NCI-H2227 (cell line): Measurements from ENCODE around the gene PLCH1.
A peak's percentile ranks its signal among the peaks of the same experiment; 100 is the strongest.
"Not testable (repeated sequence)": the region's sequence is repeated elsewhere in the genome, so short reads cannot be mapped to it uniquely, and the experiment has no call there.

ENCODE experiments used
- DNase-seq: peaks from one replicate; lab custom pipeline; 2025; ENCODE audit not compliant: unreplicated experiment; lab: John Stamatoyannopoulos, UW

Gene PLCH1

DNA sequence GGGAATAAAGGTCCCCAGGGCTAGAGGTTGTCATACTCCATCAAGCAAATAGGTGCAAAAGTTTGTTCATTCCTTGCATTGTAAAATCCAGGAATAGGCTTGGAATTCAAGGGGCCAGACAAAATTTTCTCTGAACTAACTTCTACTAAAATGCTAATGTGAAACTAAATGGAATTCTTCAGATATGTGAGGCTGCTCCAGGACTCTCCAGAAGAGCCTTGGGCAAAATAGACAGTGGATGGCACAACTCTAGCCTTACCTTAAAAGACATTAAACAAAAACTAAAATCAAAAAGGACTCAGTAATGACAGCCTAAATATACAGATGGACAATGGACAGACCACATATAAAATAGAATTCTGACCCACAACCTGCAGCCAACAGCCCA lies 320.6 kb downstream of the PLCH1 start:
- no peak for DNase-seq

DNA sequence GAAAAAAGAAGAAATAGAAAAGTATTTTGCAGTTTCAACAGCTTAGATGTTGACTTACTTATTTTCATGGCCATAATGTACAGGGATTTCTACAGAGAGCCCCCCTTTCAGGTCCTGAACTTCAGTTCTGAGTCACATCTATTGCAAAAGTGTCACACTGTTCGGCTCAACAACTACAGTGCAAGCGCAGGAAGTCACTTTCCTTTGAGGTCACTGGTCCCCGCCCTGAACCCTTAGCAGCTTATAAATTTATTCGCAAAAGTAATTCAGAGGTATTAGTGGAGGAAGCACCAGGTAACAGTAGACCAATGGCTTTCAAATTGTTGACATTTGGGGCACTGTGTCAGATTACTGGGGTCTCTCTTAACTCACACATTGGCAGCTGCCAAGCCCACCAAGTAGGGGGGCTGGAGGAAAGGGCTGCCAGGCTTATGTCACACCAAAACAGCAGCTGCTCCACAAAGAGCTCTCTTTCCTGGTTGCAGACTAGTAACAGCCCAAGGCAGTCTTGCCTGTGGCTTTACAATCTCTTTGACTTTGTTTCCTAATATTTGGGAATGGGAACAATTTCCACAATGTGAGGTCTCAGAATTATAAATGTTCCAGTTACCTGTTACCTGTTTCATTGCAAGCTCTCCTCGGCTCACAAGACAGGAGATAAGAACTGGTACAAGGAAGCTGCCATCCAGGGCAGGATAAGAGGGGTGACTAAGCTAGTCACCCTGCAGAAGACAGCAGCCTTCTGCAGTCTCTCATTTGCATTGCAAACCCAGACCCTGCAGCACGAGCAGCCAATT lies 321.1 kb downstream of the PLCH1 start:
- no peak for DNase-seq

DNA sequence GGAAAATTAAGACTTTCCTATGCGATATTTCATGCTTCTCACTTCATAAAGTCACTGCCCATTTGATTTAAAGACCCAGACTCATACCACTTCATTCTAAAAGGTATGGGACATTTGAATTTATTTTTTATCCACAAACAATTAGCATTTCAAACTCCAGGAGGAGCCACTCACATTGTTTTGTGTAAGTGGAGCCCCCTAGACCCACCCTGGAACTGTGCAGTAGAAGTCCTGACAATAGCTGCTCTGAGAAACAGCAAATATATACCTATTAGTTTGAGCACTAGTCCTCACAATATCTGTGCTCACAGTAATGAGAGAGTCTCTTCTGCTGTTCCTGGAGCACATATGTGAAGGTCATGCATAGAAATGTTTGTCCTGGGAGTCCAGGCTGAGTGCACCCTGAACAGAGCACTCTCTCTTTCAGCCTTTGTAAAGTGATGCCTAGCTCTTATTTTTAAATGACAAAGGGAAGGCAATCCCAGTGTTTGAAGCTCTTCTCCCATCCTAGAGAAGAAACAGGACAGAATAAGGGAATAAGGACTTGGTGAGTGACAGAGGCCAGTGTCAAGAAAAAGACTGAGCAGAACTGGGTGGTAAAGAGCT lies 323.9 kb downstream of the PLCH1 start:
- no peak for DNase-seq

DNA sequence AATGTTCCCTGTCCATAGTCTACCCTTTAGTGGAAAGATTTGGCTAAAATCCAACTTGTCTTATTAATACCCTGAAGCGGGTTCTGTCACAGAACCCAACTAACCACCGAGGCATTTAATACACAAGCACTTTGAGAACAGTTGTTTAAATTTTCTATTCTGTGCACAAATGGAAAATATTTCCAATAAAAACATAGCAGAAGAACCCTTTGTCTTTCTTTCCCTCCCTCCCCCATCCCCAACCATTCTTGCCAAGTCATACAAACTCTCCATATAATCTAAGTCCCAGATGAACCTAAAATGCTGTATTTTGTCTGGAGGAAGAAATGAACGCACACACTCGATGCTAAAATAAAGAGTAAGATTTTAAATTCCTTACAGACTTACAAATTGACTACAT lies 324.5 kb downstream of the PLCH1 start:
- DNase-seq, result no peak

DNA sequence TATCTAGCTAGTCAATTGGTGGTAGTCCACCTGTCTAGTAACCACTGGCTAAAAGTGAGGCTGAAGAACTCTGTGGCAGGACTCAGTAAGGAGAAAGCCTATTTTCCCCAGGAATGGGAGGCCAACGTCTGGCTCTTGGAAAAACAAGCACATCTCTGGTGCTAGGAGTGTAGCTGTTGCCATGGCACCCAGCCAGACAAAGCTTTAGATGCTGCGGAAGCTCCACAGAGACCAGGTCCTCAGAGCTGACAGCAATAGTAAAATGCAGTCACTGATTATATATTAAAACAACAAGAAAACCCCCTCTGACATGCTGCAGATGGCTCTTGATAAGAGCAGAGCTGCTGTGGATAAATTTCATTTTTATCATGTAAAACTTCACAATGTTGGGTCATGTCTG lies 326.5 kb downstream of the PLCH1 start:
- DNase-seq, result peak; percentile 81

DNA sequence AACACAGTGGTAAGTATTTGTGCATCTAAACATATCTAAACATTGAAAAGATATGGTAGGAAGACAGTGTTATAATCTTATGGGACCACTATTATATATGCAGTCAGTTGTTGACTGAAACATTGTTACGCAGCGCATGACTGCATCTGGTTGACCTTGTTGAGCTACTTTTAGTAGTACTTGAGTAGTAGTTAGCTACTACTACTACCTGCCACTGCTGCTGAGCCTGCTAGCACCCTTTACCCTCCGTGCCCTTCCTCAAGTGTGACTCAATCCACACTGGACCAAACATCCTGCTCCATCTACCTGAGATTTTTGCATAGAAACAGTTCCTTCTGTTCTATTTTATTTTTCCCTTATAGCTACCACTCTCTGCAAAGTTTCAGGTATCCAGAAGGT lies 327.8 kb downstream of the PLCH1 start:
- DNase-seq, result no peak

DNA sequence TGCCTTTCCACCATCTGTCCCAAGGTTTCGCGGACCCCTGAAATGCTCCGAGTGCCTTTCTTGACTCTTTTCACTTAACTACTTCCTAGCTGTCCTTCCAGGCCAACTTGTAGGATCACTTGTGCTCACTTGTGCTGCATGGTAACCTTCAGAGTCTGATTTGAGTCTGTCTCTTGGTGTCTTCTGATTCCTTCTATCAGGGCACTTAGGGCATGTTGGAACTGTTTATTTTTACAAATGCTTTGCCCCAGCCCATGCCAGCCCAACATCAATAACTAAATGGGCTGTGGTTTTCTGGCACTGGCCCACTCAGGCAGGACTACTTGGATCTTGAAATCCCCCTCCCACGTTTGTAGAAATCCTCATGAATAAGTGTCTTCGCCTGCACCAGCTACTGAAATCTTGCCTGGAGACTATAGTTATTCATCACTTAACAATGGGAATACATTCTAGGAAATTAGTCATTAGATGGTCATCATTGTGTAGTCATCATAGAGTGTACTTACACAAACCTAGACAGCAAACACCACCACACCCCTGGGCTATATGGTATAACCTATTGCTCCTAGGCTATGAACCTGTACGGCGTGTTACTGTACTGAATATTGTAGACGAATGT lies 328.3 kb downstream of the PLCH1 start:
- DNase-seq, result no peak

DNA sequence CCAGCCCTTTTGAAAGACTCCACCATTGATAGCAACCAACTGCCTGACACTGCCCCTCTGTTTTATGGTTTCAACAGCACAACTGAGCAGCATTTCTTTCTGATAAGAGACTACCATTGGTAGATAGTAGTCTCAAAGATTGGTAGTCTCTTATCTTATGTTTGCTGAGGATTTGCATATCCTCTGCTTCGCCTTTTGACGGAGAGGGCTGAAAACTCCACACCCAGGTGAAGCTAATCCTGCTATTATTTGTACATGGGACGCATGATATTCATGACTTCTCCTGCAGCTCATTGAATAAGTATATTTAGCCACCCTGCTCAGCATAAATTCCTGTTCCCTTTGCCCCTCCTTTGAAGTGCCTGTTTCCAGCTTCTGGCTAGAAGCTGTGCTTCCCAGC lies 332.0 kb downstream of the PLCH1 start:
- no peak for DNase-seq

DNA sequence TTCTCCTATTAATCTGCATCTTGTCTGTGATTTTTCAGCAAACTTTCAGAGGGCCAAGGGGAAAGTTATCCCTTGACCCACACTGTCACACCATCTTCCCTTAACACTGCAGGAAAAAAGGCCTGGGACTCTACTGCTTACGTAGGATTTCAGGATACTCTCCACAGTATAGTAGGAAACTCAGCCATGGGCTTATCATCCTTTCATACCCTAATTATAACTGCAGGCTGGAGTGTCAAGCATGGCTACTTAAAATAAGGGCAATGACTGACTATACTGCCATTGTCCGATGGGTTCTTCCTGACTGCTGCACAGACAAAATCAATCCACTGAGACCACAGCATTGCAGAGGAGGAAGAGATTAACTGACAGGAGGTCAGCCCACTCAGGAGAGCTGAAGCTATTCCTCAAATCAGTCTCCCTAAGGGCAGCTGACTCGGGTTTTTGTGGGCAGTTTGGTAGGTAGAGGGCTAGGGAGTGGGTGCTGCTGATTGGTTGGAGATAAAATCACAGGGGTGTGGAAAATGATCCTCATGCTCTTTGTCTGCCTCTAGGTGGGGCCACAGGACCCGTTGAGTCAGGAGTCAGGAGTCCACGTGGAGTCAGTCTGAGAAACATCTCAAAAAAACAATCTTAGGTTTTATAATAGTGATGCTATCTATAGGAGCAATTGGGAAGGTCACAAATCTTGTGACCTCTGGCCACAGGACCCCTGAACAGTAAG lies 333.2 kb downstream of the PLCH1 start:
- no peak for DNase-seq

DNA sequence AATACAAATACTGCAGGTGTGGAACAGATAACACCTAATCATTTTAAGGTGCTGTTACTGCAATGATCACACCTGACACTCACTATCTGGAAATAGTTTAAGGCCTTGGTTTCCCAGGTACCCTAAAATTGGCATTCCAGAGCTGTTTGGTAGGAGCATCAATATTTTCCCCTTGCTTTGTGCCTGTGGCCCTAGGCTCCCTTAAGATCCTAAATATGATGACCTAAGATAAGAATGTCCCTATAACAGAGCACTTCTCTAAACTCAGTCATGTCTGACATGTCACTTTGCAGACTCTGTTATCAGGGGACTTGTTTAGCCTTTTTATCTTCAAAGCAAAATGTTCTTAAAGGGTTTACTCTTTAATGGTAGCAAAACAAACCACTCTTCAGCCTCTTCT lies 335.5 kb downstream of the PLCH1 start:
- DNase-seq, result no peak

DNA sequence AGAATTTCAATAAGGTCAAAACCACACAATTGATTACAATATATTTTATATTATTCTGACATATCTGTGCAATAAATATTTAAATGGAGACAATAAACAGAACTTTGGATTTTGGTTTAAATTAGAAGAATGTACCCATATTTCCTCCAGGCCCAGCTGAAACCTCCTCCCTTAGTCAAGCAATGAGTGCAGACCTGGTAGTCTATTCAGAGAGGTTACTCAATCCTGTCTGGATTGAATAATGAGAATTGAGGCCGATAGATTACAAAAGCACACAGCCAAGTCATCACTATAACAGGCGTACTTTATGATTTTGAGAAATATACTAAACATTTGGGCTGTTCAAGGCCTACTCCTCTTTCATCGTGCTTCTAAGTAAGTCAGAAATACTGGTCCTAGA lies 336.9 kb downstream of the PLCH1 start:
- no peak for DNase-seq

DNA sequence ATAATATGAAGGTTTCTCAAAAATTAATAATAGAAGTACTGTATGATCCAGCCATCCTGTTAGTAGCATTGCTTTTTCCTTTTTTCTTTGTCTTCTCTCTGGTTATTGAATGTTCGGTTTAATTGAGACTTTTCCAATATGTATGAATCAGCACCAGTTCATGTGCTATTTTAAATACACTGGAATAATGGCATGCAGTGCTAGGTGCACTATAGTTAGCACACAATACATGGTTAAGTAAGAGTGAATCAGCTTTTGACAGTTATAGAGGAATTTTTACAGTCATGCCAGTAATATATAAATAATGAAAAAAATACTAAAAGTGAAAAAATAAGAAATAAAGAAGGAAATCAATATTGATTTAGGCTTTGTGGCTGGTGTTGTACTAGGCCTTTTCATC lies 337.5 kb downstream of the PLCH1 start:
- DNase-seq, result no peak

DNA sequence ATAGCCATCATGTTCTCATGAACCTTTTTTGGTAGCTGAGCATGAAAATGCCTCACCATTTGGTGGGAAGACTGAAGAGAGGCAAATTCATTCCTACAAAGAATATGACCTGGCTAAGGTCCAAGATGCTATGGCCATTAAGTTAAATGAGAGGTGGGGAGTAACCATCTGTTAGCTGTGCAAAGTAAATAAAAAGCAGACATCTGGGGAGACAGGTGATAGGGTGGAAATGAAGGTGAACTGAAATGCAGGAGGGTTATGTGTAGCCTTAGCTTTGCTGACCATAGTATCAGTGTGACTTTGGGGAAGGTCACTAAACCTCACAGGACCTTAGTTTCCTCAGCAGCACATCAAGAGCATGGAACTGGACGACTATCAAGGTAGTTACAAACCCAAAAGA lies 340.4 kb downstream of the PLCH1 start:
- no peak for DNase-seq

DNA sequence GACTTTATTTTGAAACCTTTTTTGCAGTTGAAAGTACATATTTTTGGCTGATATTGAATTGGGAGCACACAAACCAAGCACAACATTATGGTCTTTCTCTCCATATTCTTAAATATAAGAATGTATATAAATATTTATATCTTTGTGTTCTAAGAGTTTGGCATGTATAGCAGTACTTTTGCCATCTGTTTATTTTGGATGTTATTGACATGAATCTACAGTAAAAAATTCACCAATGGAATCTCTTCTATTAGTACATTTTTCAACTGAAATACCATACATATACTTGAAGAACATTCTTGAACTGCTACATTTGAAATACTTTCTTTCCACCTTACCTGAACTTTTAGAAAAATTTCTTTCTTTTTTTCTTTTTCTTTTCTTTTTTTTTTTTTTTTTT lies 342.2 kb downstream of the PLCH1 start:
- DNase-seq, result no peak

DNA sequence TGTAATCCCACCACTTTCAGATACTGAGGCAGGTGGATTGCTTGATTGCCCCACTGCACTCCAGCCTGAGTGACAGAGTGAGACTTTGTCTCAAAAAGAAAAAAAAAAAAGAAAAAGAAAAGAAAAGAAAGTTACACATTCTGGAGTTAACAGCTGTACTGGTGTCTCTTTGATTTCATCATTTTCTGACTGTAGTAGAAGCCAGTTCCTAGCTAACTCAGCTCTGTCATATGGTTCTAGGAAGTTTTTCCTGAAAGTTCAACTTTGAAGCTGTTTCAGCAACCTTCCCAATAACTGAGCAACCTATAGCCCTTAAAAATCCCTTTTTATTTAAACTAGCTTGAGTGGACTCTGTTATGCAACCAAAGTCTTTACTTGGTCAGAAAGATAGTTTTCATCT lies 346.8 kb downstream of the PLCH1 start:
- DNase-seq, result no peak

DNA sequence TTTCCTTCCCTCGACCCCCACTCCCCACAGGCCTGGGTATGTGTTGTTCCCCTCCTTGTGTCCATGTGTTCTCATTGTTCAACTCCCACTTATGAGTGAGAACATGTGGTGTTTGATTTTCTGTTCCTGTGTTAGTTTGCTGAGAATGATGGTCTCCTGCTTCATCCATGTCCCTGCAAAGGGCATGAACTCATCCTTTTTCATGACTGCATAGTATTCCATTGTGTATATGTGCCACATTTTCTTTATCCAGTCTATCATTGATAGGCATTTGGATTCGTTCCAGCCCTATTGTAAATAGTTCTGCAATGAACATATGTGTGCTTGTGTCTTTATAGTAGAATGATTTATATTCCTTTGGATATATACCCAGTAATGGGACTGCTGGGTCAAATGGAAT lies 350.0 kb downstream of the PLCH1 start:
- not testable (repeated sequence) for DNase-seq

DNA sequence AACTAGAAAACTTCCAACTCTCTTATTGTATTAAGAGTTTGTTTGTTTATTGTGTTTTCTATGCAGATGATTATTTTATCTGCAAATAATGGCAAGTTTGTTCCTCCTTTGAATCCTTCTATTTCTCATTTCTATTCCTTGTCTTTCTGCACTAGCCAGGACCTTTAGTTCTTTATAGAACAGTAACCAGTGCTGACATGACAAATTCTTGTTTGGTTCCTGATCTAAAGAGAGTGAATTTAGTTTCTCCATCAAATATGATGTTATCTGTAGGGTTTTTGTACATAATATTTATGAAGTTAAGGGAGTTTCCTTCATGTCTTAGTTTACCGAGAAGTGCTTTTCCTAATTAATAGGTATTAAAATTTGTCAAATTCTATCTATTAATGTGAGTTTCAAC lies 350.6 kb downstream of the PLCH1 start:
- DNase-seq, result no peak

DNA sequence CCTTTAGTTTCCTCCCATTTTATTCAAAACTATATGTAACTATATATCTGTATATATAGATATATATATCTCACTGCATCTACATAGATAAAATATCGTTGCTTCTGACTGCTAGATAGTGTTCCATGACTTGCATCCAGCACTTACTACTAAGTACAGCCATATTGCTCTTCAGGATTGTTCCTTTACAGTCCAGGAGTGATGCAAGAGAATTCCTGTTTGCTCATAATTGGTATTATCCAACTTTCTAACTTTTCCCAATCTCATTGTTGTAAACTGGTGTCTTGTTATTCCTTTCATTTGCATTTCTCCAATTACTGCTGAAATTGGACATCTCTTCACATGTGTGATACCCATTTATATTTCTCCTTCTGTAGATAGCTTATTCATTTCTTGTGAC lies 351.6 kb downstream of the PLCH1 start:
- DNase-seq, result no peak

DNA sequence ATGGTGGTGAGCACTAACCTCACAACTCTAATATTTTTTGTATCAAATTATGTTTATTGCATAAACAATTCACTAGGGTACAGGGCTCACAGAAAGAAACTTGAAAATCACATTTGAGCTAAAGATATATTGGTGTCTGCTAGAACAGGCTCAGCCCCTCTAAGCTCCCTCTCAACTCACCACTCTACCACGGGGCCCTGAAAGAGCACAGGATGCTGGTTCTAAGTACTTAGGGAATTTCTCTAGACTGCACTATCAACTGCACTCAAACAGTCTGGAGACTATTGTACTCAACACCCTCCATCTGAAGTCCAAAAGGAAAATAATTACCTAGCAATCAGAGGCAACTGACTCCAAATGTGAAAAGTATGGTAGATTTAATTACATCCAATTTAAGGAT lies 352.7 kb downstream of the PLCH1 start:
- DNase-seq, result no peak

DNA sequence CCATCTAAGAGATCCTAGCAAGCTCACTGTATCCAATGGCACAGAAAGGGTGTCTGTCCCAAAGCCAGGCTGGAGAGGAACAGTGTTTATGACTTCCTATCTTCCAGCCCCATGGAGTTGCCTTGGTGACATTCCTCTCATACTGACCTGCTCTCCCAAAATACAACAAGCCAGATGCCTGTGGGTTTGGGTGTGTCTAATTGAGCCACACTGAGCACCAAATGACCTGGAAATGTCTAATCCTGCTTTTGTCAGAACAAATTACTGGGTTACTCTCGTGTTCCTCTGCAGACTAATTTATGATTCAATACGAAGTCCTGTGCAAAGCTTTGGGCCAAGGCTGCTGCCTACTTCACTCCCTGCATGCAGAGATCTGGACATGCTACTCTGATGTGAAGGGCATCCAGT lies 353.3 kb downstream of the PLCH1 start:
- no peak for DNase-seq

DNA sequence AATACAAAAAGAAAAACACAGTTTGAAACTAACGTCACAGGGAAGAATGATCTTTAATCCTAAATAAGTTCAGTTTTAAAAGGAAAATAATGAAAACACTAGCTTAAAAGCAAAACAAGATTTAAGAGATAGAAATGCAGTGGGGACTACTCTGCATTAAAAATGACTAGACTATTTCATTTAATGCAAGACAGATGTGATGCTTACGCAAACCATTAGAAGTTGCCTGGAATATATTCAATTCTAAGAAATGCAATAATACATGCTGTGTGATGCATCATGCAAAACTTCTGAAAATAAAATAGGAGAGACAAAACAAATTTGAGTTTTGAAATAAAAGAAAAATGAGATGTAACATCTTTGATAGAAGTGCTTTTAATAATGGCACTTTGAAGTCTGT lies 353.8 kb downstream of the PLCH1 start:
- no peak for DNase-seq

DNA sequence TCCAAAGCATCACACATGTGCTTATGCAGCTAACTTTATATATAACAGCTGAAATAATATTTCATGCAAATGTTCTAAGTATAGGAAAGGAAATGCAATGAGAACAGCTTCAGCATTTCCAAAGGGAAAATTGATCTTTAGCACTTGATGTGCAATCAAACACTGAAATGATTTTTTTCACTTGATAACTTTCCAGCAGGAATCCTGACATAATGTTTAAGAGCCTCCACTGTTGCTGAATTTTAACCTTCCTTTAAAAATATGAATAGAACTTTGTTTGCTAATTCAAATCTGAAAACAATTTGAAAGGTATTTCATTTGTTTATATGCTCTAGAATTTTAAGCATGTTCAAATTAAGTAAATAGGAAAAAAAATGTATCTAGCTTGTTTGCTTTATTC lies 354.5 kb downstream of the PLCH1 start:
- DNase-seq, result no peak
